ENCODE data around the gene ADGRG7.

The ADGRG7 gene

DNA sequence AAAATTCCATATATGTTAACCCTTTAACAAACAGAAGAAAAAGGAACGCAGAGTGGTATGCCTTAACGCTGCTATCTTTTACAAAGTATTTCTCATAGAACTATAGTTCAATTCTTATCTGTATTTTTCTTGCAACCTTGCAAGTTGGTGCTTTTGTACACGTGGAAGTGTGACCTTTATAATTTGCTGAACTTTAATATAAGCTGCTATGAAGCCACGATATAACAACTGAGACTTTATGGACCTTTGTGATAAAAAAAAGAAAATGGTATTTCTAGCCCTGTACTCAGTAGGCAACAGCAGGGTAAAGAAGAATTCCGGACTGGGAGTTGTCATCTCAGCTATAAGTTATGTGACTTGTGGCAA, 93.6 kb downstream of the ADGRG7 start:
- H3K36me3 ChIP-seq (ENCODE audit: control insufficient read depth, insufficient read depth, low read length): no peaks in the 10 kb centered on the region
- no peaks in the 10 kb centered on the region for H3K4me1 ChIP-seq (ENCODE audit: control insufficient read depth, insufficient read depth, low read length)
- H3K9ac ChIP-seq (ENCODE audit: low read length): no peak overlapping the region
- no peak overlapping the region for H3K27ac ChIP-seq (ENCODE audit: low read depth, low read length)
- no peaks in the 10 kb centered on the region for H3K9me3 ChIP-seq (ENCODE audit: control insufficient read depth, insufficient read depth, low read depth, low read length)
- peaks cover 27% of the 10 kb centered on the region for H3K27me3 ChIP-seq (ENCODE audit: control insufficient read depth, insufficient read depth, low read length)
- H3K4me3 ChIP-seq (ENCODE audit: low read depth, low read length): no peak overlapping the region

DNA sequence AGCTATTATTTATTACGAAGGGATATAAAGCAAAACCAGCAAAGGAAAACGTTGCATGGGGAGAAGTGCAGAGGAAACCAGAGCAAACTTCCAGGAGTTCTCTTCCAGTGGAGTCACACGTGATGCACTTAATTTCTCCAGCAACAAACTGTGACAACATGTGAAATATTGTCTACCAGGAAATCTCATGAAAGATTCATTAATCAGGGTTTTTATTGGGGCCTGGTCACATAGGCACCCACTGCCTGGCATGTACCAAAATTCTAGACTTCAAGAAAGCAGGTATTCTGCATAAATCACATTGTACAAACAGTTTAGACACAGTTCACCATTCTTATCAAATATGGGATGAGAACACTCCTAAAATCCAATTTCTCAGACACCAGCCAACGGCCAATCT, 94.5 kb downstream of the ADGRG7 start:
- H3K4me1 ChIP-seq (ENCODE audit: control insufficient read depth, insufficient read depth, low read length): no peaks in the 10 kb centered on the region
- peaks cover 31% of the 10 kb centered on the region for H3K27me3 ChIP-seq (ENCODE audit: control insufficient read depth, insufficient read depth, low read length)
- no peaks in the 10 kb centered on the region for H3K36me3 ChIP-seq (ENCODE audit: control insufficient read depth, insufficient read depth, low read length)
- H3K27ac ChIP-seq (ENCODE audit: low read depth, low read length): no peak overlapping the region
- no peaks in the 10 kb centered on the region for H3K9me3 ChIP-seq (ENCODE audit: control insufficient read depth, insufficient read depth, low read depth, low read length)
- no peak overlapping the region for H3K4me3 ChIP-seq (ENCODE audit: low read depth, low read length)
- H3K9ac ChIP-seq (ENCODE audit: low read length): no peak overlapping the region

GRCh38 chr3:100706365-100706764, 97.0 kb downstream of the ADGRG7 start:
- no peak overlapping the region for H3K27ac ChIP-seq (ENCODE audit: low read depth, low read length)
- no peak overlapping the region for H3K9ac ChIP-seq (ENCODE audit: low read length)
- H3K36me3 ChIP-seq (ENCODE audit: control insufficient read depth, insufficient read depth, low read length): 0 out of 2 replicates have a peak, but pooled peaks cover 4% of the 10 kb centered on the region
- H3K27me3 ChIP-seq (ENCODE audit: control insufficient read depth, insufficient read depth, low read length): peaks cover 31% of the 10 kb centered on the region
- H3K9me3 ChIP-seq (ENCODE audit: control insufficient read depth, insufficient read depth, low read depth, low read length): no peaks in the 10 kb centered on the region
- H3K4me1 ChIP-seq (ENCODE audit: control insufficient read depth, insufficient read depth, low read length): peaks cover 4% of the 10 kb centered on the region; the same call in 1 of the 2 replicates
- no peak overlapping the region for H3K4me3 ChIP-seq (ENCODE audit: low read depth, low read length)

DNA sequence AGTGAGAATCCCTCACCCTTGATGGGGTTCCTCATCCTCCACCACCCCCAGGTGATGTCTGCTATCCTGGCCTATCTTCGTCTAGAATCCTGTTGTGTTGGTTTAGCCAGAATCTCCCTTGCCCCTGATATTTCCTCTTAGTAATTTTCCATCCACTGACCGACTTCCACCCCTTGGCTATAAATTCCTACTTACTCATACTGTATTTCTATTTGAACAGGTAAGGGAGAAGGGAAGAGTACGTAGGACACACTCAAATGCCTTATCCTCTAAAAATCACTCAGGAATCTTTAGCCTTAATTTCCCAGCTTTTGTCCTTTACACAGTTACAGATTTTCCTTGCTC, 99.2 kb downstream of the ADGRG7 start:
- no peaks in the 10 kb centered on the region for H3K9me3 ChIP-seq (ENCODE audit: control insufficient read depth, insufficient read depth, low read depth, low read length)
- no peak overlapping the region for H3K27ac ChIP-seq (ENCODE audit: low read depth, low read length)
- peaks cover 7% of the 10 kb centered on the region for H3K36me3 ChIP-seq (ENCODE audit: control insufficient read depth, insufficient read depth, low read length)
- peaks cover 31% of the 10 kb centered on the region for H3K27me3 ChIP-seq (ENCODE audit: control insufficient read depth, insufficient read depth, low read length)
- H3K4me1 ChIP-seq (ENCODE audit: control insufficient read depth, insufficient read depth, low read length): peaks cover 4% of the 10 kb centered on the region; the same call in 1 of the 2 replicates
- H3K9ac ChIP-seq (ENCODE audit: low read length): no peak overlapping the region
- peak overlapping the region; percentile 94 for H3K4me3 ChIP-seq (ENCODE audit: low read depth, low read length)

- Histone ChIP-seq H3K9ac (ENCODE audit: low read length) (peak within 1 kb of the TSS; percentile 96), H3K4me3 (ENCODE audit: low read depth, low read length) (peak within 1 kb of the TSS; percentile 94), H3K27me3 (ENCODE audit: control insufficient read depth, insufficient read depth, low read length) (peaks cover 31% of the 10 kb centered on the region), H3K9me3 (ENCODE audit: control insufficient read depth, insufficient read depth, low read depth, low read length) (no peaks in the 10 kb centered on the region), H3K36me3 (ENCODE audit: control insufficient read depth, insufficient read depth, low read length) (peaks cover 13% of the 10 kb centered on the region), H3K4me1 (ENCODE audit: control insufficient read depth, insufficient read depth, low read length) (peaks cover 4% of the 10 kb centered on the region; the same call in 1 of the 2 replicates), H3K27ac (ENCODE audit: low read depth, low read length) (peak within 1 kb of the TSS; percentile 96)
These were observed 99.8 kb downstream of the ADGRG7 start, which contains the start of gene TFG for GRCh38 chr3:100708989-100709841. Gene TFG (plus strand): TSS chr3:100709494. CDS start chr3:100713686, 4,192 bp downstream.

DNA sequence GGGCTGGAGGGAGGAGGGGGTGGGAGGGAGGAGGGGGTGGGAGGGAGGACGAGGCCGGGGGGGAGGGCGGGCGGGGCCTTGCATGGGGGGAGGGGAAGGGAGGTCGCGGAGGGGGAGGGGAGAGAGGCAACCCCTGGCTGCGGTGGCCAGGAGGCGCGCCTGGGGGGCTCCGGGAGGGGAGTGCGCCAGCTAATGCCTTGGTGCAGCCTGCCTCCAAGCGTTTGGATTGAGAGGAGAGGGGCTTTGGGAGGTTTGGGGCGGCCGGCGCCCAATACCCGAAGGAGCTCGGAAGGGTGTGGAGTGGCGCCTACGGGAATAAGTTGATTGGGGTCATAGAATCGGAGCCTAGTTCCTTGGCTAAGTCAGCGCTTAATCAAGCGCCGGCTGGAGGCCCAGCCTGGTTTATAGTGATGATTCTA, 100.5 kb downstream of the ADGRG7 start:
- peak overlapping the region; percentile 94 for H3K4me3 ChIP-seq (ENCODE audit: low read depth, low read length)
- H3K36me3 ChIP-seq (ENCODE audit: control insufficient read depth, insufficient read depth, low read length): peaks cover 19% of the 10 kb centered on the region
- H3K9me3 ChIP-seq (ENCODE audit: control insufficient read depth, insufficient read depth, low read depth, low read length): no peaks in the 10 kb centered on the region
- peaks cover 31% of the 10 kb centered on the region for H3K27me3 ChIP-seq (ENCODE audit: control insufficient read depth, insufficient read depth, low read length)
- H3K27ac ChIP-seq (ENCODE audit: low read depth, low read length): peak overlapping the region; percentile 96
- H3K4me1 ChIP-seq (ENCODE audit: control insufficient read depth, insufficient read depth, low read length): peaks cover 4% of the 10 kb centered on the region; the same call in 1 of the 2 replicates
- peak overlapping the region; percentile 96 for H3K9ac ChIP-seq (ENCODE audit: low read length)

- Histone ChIP-seq H3K4me1 (ENCODE audit: control insufficient read depth, insufficient read depth, low read length) (peaks cover 4% of the 10 kb centered on the region; the same call in 1 of the 2 replicates), H3K36me3 (ENCODE audit: control insufficient read depth, insufficient read depth, low read length) (peaks cover 25% of the 10 kb centered on the region), H3K9ac (ENCODE audit: low read length) (peak overlapping the region; percentile 78), H3K9me3 (ENCODE audit: control insufficient read depth, insufficient read depth, low read depth, low read length) (no peaks in the 10 kb centered on the region), H3K4me3 (ENCODE audit: low read depth, low read length) (peak overlapping the region; percentile 94), H3K27me3 (ENCODE audit: control insufficient read depth, insufficient read depth, low read length) (peaks cover 30% of the 10 kb centered on the region), H3K27ac (ENCODE audit: low read depth, low read length) (peak overlapping the region; percentile 88)
These were observed 101.0 kb downstream of the ADGRG7 start for GRCh38 chr3:100710261-100710968.

- Histone ChIP-seq H3K27ac (ENCODE audit: low read depth, low read length) (no peak overlapping the region), H3K4me3 (ENCODE audit: low read depth, low read length) (no peak overlapping the region), H3K9me3 (ENCODE audit: control insufficient read depth, insufficient read depth, low read depth, low read length) (no peaks in the 10 kb centered on the region), H3K9ac (ENCODE audit: low read length) (no peak overlapping the region), H3K27me3 (ENCODE audit: control insufficient read depth, insufficient read depth, low read length) (no peaks in the 10 kb centered on the region), H3K4me1 (ENCODE audit: control insufficient read depth, insufficient read depth, low read length) (peaks cover 7% of the 10 kb centered on the region), H3K36me3 (ENCODE audit: control insufficient read depth, insufficient read depth, low read length) (peaks cover 53% of the 10 kb centered on the region)
These were observed 105.8 kb downstream of the ADGRG7 start for GRCh38 chr3:100715176-100715575.

DNA sequence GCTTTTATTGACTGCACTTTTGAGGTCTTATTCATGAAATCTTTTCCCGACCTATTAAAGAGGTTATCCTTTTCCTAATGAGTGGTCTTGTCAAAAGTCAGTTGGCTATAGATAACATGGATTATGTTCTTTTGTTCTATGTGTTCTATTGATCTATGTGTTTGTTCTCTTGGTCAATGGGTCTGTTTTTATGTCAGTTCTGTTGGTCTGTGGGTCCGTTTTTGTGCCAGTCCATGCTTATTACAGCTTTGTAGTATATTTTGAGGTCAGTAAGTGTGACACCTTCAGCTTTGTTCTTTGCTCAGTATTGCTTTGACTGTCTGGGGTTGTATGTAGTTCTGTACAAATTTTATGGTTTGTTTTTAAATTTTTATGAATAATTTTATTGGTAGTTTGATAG, 107.7 kb downstream of the ADGRG7 start:
- Histone ChIP-seq H3K4me1 (ENCODE audit: control insufficient read depth, insufficient read depth, low read length) (peaks cover 6% of the 10 kb centered on the region), H3K27ac (ENCODE audit: low read depth, low read length) (no peak overlapping the region), H3K36me3 (ENCODE audit: control insufficient read depth, insufficient read depth, low read length) (peaks cover 66% of the 10 kb centered on the region), H3K9me3 (ENCODE audit: control insufficient read depth, insufficient read depth, low read depth, low read length) (no peaks in the 10 kb centered on the region), H3K4me3 (ENCODE audit: low read depth, low read length) (no peak overlapping the region), H3K27me3 (ENCODE audit: control insufficient read depth, insufficient read depth, low read length) (no peaks in the 10 kb centered on the region), H3K9ac (ENCODE audit: low read length) (no peak overlapping the region)

DNA sequence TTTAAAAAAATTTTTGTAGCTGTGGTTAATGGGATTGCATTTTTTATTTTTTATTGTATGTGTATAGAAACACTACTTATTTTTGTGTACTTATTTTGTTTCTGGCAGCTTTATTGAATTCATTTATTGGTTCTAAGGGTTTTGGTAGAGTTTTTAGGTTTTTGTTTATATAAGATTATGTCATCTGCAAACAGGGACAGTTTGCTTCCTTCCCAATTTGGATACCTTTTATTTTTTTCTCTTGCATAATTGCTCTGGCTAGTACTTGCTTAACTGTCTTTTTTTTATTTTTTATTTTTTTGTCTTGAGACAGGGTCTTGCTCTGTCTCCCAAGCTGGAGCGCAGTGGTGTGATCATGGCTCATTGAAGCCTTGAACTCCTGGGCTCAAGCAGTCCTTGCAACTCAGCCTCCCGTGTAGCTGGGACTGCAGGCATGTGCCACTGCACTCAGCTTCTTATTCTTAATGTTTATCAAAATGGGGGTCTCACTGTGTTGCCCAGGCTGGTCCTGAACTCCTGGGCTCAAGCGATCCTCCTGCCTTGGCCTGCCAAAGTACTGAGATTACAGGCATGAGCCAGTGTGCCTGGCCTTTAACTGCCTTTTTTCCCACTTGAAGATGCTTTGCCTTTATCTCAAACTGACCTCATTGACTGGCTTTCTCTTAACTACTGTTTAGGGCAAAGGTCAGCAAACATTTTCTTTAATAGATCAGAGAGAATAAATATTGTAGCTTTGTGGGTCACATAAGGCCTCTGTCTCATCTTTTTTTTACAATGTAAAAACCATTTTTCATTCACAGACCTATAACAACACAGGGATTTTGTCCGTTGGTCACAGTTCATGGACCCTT, 108.5 kb downstream of the ADGRG7 start:
- Histone ChIP-seq H3K4me1 (ENCODE audit: control insufficient read depth, insufficient read depth, low read length) (peaks cover 6% of the 10 kb centered on the region), H3K9ac (ENCODE audit: low read length) (no peak overlapping the region), H3K27ac (ENCODE audit: low read depth, low read length) (no peak overlapping the region), H3K9me3 (ENCODE audit: control insufficient read depth, insufficient read depth, low read depth, low read length) (no peaks in the 10 kb centered on the region), H3K4me3 (ENCODE audit: low read depth, low read length) (no peak overlapping the region), H3K27me3 (ENCODE audit: control insufficient read depth, insufficient read depth, low read length) (no peaks in the 10 kb centered on the region), H3K36me3 (ENCODE audit: control insufficient read depth, insufficient read depth, low read length) (peaks cover 74% of the 10 kb centered on the region)

Measured in HUES6 (cell line).